Measurements from ENCODE around the gene CA5A. TPM values are rescaled to one million over a fixed set of nuclear protein-coding genes. Genes with fewer than 3 reads are reported as not detected.

CA5A gene
- total and polyA plus RNA-seq, 2 of the 13 experiments (the other 11 are each of a cell fraction or from before 2014, with no cell fraction given), result 66.8 to 106 TPM

- no peak for TF ChIP-seq ARHGAP35 (CRISPR knock-in tag; IDR thresholded peaks at IDR 0.05; ENCODE audit: borderline replicate concordance)
- no peak for TF ChIP-seq YEATS2 (CRISPR knock-in tag; IDR thresholded peaks at IDR 0.05; ENCODE audit: borderline replicate concordance)
- no peak for TF ChIP-seq PAWR (CRISPR knock-in tag; IDR thresholded peaks at IDR 0.05; ENCODE audit: borderline replicate concordance)
- TF ChIP-seq, protein P1, sequence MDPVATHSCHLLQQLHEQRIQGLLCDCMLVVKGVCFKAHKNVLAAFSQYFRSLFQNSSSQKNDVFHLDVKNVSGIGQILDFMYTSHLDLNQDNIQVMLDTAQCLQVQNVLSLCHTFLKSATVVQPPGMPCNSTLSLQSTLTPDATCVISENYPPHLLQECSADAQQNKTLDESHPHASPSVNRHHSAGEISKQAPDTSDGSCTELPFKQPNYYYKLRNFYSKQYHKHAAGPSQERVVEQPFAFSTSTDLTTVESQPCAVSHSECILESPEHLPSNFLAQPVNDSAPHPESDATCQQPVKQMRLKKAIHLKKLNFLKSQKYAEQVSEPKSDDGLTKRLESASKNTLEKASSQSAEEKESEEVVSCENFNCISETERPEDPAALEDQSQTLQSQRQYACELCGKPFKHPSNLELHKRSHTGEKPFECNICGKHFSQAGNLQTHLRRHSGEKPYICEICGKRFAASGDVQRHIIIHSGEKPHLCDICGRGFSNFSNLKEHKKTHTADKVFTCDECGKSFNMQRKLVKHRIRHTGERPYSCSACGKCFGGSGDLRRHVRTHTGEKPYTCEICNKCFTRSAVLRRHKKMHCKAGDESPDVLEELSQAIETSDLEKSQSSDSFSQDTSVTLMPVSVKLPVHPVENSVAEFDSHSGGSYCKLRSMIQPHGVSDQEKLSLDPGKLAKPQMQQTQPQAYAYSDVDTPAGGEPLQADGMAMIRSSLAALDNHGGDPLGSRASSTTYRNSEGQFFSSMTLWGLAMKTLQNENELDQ (CRISPR knock-in tag; IDR thresholded peaks at IDR 0.05; ENCODE audit: borderline replicate concordance), result no peak
- TF ChIP-seq ZNF446 (CRISPR knock-in tag; IDR thresholded peaks at IDR 0.05), result no peak
- no peak for TF ChIP-seq IRF9 (CRISPR knock-in tag; IDR thresholded peaks at IDR 0.05; ENCODE audit: borderline replicate concordance)
- TF ChIP-seq ZFP1 (CRISPR knock-in tag; IDR thresholded peaks at IDR 0.05), result no peak
- no peak for TF ChIP-seq ZNF121 (CRISPR knock-in tag; IDR thresholded peaks at IDR 0.05)
- no peak for TF ChIP-seq ZNF382 (CRISPR knock-in tag; IDR thresholded peaks at IDR 0.05; ENCODE audit: borderline replicate concordance)
- no peak for TF ChIP-seq POLR2AphosphoS5 (IDR thresholded peaks at IDR 0.05; ENCODE audit: low read depth, low read length)
- TF ChIP-seq MYC (CRISPR knock-in tag; IDR thresholded peaks at IDR 0.05; ENCODE audit: borderline replicate concordance), result no peak
- no peak for TF ChIP-seq NFIC (IDR thresholded peaks at IDR 0.05; ENCODE audit: low read length)
- no peak for TF ChIP-seq ZBTB42 (CRISPR knock-in tag; IDR thresholded peaks at IDR 0.05)
- TF ChIP-seq, protein P2, sequence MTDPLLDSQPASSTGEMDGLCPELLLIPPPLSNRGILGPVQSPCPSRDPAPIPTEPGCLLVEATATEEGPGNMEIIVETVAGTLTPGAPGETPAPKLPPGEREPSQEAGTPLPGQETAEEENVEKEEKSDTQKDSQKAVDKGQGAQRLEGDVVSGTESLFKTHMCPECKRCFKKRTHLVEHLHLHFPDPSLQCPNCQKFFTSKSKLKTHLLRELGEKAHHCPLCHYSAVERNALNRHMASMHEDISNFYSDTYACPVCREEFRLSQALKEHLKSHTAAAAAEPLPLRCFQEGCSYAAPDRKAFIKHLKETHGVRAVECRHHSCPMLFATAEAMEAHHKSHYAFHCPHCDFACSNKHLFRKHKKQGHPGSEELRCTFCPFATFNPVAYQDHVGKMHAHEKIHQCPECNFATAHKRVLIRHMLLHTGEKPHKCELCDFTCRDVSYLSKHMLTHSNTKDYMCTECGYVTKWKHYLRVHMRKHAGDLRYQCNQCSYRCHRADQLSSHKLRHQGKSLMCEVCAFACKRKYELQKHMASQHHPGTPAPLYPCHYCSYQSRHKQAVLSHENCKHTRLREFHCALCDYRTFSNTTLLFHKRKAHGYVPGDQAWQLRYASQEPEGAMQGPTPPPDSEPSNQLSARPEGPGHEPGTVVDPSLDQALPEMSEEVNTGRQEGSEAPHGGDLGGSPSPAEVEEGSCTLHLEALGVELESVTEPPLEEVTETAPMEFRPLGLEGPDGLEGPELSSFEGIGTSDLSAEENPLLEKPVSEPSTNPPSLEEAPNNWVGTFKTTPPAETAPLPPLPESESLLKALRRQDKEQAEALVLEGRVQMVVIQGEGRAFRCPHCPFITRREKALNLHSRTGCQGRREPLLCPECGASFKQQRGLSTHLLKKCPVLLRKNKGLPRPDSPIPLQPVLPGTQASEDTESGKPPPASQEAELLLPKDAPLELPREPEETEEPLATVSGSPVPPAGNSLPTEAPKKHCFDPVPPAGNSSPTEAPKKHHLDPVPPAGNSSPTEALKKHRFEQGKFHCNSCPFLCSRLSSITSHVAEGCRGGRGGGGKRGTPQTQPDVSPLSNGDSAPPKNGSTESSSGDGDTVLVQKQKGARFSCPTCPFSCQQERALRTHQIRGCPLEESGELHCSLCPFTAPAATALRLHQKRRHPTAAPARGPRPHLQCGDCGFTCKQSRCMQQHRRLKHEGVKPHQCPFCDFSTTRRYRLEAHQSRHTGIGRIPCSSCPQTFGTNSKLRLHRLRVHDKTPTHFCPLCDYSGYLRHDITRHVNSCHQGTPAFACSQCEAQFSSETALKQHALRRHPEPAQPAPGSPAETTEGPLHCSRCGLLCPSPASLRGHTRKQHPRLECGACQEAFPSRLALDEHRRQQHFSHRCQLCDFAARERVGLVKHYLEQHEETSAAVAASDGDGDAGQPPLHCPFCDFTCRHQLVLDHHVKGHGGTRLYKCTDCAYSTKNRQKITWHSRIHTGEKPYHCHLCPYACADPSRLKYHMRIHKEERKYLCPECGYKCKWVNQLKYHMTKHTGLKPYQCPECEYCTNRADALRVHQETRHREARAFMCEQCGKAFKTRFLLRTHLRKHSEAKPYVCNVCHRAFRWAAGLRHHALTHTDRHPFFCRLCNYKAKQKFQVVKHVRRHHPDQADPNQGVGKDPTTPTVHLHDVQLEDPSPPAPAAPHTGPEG (CRISPR knock-in tag; IDR thresholded peaks at IDR 0.05), result no peak
- no peak for TF ChIP-seq SALL1 (CRISPR knock-in tag; IDR thresholded peaks at IDR 0.05)
- no peak for TF ChIP-seq NR2F6 (IDR thresholded peaks at IDR 0.05)
- TF ChIP-seq NR2F6 (CRISPR knock-in tag; IDR thresholded peaks at IDR 0.05), result no peak
- no peak for TF ChIP-seq CENPX (CRISPR knock-in tag; IDR thresholded peaks at IDR 0.05)
- no peak for TF ChIP-seq HHEX (CRISPR knock-in tag; IDR thresholded peaks at IDR 0.05)
- 0 out of 2 replicates have a peak, but pooled peaks have one; percentile 28 for TF ChIP-seq ZNF333 (CRISPR knock-in tag; IDR thresholded peaks at IDR 0.05; ENCODE audit: borderline replicate concordance)
- TF ChIP-seq ARID2 (CRISPR knock-in tag; IDR thresholded peaks at IDR 0.05; ENCODE audit: borderline replicate concordance), result no peak
- no peak for TF ChIP-seq ZNF451 (CRISPR knock-in tag; IDR thresholded peaks at IDR 0.05)
- TF ChIP-seq MED1 (CRISPR knock-in tag; IDR thresholded peaks at IDR 0.05), result no peak
- TF ChIP-seq HNRNPH1 (optimal IDR thresholded peaks at IDR 0.05; ENCODE audit: low read depth, low read length), result no peak
- TF ChIP-seq MIER2 (CRISPR knock-in tag; IDR thresholded peaks at IDR 0.05), result no peak
These were observed 92.6 kb downstream of the CA5A start (continued) for GRCh38 chr16:87843678-87844105.
